Activated naive CD4-positive, alpha-beta T cell treated with Interleukin-2 at 50 U/mL for 16 hours (primary cell): ENCODE measurements around the gene AKAP4.
A peak's percentile ranks its signal among the peaks of the same experiment; 100 is the strongest.

Source experiments
- DNase-seq: peaks from one replicate; pipeline ENCODE4 v3.0.0-alpha.2; 2020

Gene AKAP4

GRCh38 chrX:50200907-50201306 is at the start of gene AKAP4:
Gene AKAP4, minus strand, starts transcription at chrX:50201007. Its CDS starts 118 bp downstream, at chrX:50200889.
- DNase-seq = no peak

GRCh38 chrX:50211510-50211909 is 10.7 kb upstream of the AKAP4 start:
- DNase-seq = no peak

GRCh38 chrX:50206753-50207152 is 5.9 kb upstream of the AKAP4 start:
- no peak for DNase-seq

GRCh38 chrX:50204364-50204899 is 3.6 kb upstream of the AKAP4 start, which contains the start of gene CCNB3:
Gene CCNB3, plus strand, starts transcription at chrX:50204765. Its CDS starts 80,399 bp downstream, at chrX:50285164.
- peak; percentile 72 for DNase-seq

GRCh38 chrX:50202539-50202938 is 1.7 kb upstream of the AKAP4 start:
- DNase-seq = no peak

GRCh38 chrX:50198348-50198747 is 2.5 kb downstream of the AKAP4 start:
- DNase-seq = no peak

- DNase-seq = no peak
Measured at GRCh38 chrX:50188859-50189600, 11.8 kb downstream of the AKAP4 start.

- no peak for DNase-seq
Measured at GRCh38 chrX:50183891-50184290, 16.9 kb downstream of the AKAP4 start.

- DNase-seq = no peak
Measured at GRCh38 chrX:50180073-50180940, 20.5 kb downstream of the AKAP4 start.

GRCh38 chrX:50169717-50170116 is 31.1 kb downstream of the AKAP4 start:
- no peak for DNase-seq

GRCh38 chrX:50168241-50168687 is 32.5 kb downstream of the AKAP4 start:
- DNase-seq = no peak

GRCh38 chrX:50167366-50167765 is 33.4 kb downstream of the AKAP4 start:
- DNase-seq = no peak

- no peak for DNase-seq
Measured at GRCh38 chrX:50165727-50166126, 35.1 kb downstream of the AKAP4 start.

GRCh38 chrX:50161127-50161526 is 39.7 kb downstream of the AKAP4 start:
- no peak for DNase-seq

- no peak for DNase-seq
Measured at GRCh38 chrX:50158593-50158992, 42.2 kb downstream of the AKAP4 start.

GRCh38 chrX:50157545-50158135 is 43.2 kb downstream of the AKAP4 start:
- DNase-seq = no peak

- no peak for DNase-seq
Measured at GRCh38 chrX:50154429-50154828, 46.4 kb downstream of the AKAP4 start.

GRCh38 chrX:50152456-50152855 is 48.4 kb downstream of the AKAP4 start:
- no peak for DNase-seq

- DNase-seq = no peak
Measured at GRCh38 chrX:50147972-50148371, 52.8 kb downstream of the AKAP4 start.
